GM12864 (cell line): ENCODE results near the gene LGR6.

Experiments used
- DNase-seq: peaks from one replicate; pipeline ENCODE4 v3.0.0-alpha.2; 2011; ENCODE audit warnings: low read depth
- H3K4me3 ChIP-seq: 2 replicates; pipeline ENCODE4 v1.5.1; 2011; ENCODE audit warnings: mild to moderate bottlenecking, low read depth, low read length, control low read depth
- CTCF ChIP-seq: IDR thresholded peaks from 2 replicates; pipeline ENCODE4 v1.5.1; 2011; ENCODE audit warnings: low read depth, mild to moderate bottlenecking, moderate library complexity, low read length, control low read depth, inconsistent platforms; ENCODE audit errors: missing control alignments

LGR6 gene

GRCh38 chr1:202355944-202356553 lies 162.4 kb downstream of the LGR6 start:
- DNase-seq, result no peak
- no peak for TF ChIP-seq CTCF

DNA sequence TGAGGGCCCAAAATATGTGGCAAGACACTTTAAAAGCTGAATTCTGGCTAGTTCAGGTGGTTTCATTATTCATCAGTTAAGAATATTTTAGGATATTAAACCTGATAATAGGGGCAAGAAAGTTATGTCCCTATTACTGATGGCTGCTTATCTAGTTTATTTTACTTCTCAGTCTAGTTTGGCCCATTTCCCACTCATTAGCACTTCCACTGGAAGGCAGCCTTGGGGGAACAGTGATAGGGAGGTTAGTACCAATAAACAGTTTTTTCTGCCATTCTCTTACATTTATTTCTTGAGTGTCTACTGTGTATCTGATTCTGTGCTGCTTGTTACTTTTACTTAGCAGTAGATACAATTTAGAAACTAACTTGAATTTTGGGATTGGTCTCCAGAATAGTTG lies 163.9 kb downstream of the LGR6 start:
- H3K4me3 ChIP-seq, result no peak overlapping the region
- no peak for DNase-seq
- no peak for TF ChIP-seq CTCF

More at GRCh38 chr1:202355944-202356553, 162.4 kb downstream of the LGR6 start:
- H3K4me3 ChIP-seq, result no peak overlapping the region

- H3K4me3 ChIP-seq, result no peak overlapping the region
- TF ChIP-seq CTCF, result no peak
- no peak for DNase-seq
Measured at GRCh38 chr1:202361224-202361623, 167.6 kb downstream of the LGR6 start.

DNA sequence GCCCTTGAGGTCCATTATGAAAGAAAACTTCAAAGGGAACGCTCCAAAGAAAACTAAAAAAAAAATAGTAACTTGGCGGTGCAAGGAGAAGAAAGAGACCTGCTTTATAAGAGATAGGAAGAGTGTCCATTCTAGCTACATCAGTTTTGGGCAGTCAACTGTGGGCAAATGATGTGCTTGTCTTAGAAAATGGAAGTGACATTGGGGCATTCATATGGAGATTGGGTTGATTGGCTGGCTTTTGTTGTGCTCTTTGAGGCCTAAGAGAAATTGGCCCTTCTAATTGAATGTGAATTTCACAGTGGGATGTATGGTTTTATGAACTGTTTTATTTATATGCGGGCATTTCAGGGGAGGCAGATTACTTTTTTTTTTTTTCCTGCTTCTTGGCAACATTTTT lies 168.1 kb downstream of the LGR6 start:
- no peak overlapping the region for H3K4me3 ChIP-seq
- DNase-seq, result no peak
- no peak for TF ChIP-seq CTCF

DNA sequence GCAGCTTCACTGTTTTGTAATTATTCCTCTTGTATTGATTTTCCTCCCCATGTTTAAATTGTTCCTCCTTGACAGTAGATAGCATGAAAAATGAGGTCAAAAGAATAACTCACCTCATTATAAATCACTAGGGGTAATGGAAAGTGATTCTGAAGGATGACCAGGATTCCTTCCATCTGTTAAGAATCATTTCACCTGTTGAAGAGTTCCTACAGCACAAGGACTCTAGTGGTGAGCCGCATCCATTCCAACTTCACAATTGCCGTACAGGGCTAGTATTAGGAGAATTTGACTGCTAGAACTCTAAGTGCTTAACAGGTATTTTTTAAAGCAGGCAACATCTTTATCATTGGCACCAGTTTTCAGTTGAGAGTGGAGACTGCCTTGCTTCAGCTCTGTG lies 168.6 kb downstream of the LGR6 start:
- no peak for TF ChIP-seq CTCF

GRCh38 chr1:202365092-202365815 lies 171.7 kb downstream of the LGR6 start:
- DNase-seq, result no peak
- no peak overlapping the region for H3K4me3 ChIP-seq
- TF ChIP-seq CTCF, result no peak

More for the DNA sequence above, 168.6 kb downstream of the LGR6 start:
- DNase-seq, result no peak
- no peak overlapping the region for H3K4me3 ChIP-seq

DNA sequence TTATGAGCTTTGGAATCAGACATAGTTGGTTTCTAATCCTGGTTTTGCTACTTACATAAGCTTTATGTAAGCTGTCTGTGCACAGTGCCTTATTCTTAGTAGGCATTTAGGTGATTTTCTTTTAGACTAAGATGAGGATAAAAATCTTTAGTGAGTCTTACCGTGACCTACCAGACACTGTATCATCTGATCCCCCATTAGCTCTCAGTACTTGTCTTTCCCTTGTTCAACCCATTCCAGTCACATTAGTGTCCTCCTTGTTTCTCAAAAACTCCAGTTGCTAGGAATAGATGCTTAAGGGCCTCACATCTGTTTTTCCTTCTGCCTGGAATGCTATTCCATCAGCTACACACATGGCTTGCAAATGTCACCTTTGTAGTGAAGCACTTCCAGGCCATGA lies 173.7 kb downstream of the LGR6 start:
- no peak for TF ChIP-seq CTCF
- DNase-seq, result no peak
- H3K4me3 ChIP-seq, result no peak overlapping the region
